A673 (cell line): ENCODE results near the gene TAP1.

Experiments
- EZH2 ChIP-seq: fragments of 200-600 bp; sonication (generic); IDR thresholded peaks from 2 replicates; pipeline ENCODE4 v1.6.1; 2017; ENCODE audit warnings: borderline replicate concordance, low read depth, mild to moderate bottlenecking, mixed read lengths, antibody characterized with exemption, low read length; ENCODE audit not compliant: poor library complexity, severe bottlenecking
- TF ChIP-seq, protein P1 (sequence below): fragments of 300-800, 200-600 bp; sonication (generic); conservative IDR thresholded peaks from 2 replicates; pipeline ENCODE4 v1.5.1; 2017; ENCODE audit warnings: low read depth, mild to moderate bottlenecking, antibody characterized with exemption, low read length, moderate library complexity, mixed read lengths

DNA sequence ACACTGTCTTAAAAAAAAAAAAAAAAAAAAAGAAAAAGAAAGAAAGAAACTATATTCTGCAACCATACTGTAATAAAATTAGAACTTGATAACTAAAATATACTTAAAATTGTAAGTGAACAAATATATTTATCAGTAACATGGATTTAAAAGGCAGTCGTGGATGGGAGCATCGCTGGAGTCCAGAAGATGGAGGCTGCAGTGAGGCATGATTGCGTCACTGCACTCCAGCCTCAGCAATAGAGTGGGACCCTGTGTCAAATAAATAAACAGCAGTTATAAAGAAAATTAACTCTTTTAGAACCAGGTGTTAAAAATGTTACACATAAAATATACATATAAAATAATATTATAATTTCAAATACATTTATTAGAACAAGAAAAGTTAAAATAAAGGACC is 9.2 kb upstream of the TAP1 start:
- TF ChIP-seq, protein P1, sequence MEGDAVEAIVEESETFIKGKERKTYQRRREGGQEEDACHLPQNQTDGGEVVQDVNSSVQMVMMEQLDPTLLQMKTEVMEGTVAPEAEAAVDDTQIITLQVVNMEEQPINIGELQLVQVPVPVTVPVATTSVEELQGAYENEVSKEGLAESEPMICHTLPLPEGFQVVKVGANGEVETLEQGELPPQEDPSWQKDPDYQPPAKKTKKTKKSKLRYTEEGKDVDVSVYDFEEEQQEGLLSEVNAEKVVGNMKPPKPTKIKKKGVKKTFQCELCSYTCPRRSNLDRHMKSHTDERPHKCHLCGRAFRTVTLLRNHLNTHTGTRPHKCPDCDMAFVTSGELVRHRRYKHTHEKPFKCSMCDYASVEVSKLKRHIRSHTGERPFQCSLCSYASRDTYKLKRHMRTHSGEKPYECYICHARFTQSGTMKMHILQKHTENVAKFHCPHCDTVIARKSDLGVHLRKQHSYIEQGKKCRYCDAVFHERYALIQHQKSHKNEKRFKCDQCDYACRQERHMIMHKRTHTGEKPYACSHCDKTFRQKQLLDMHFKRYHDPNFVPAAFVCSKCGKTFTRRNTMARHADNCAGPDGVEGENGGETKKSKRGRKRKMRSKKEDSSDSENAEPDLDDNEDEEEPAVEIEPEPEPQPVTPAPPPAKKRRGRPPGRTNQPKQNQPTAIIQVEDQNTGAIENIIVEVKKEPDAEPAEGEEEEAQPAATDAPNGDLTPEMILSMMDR = no peak
- no peak for TF ChIP-seq EZH2
